H1 (cell line): Measurements from ENCODE around the gene CFAP61. TPM values are rescaled to one million over a fixed set of nuclear protein-coding genes. Genes with fewer than 3 reads are reported as not detected.

Source experiments
- CTCF ChIA-PET: fragments of 300-600 bp; sonication (Branson Sonifier 250); formaldehyde crosslinking; loops from one replicate; lab custom pipeline; 2021; ENCODE audit not compliant: partially characterized antibody; lab: Charles Lee
- POLR2A ChIA-PET: fragments of 300-600 bp; sonication (Branson Sonifier 250); formaldehyde crosslinking; loops from one replicate; lab custom pipeline; 2021; ENCODE audit warnings: inconsistent platforms; ENCODE audit not compliant: partially characterized antibody; lab: Charles Lee
- DNase-seq, 2 experiments: peaks; one replicate each; pipeline versions ENCODE4 v3.0.0 to v3.0.0-alpha.2; 2010 to 2022; ENCODE audit warnings: low spot score in 2 of 2, low read depth in 1 of 2, mixed read lengths in 1 of 2
- FAIRE-seq: peaks from 2 replicates; lab custom pipeline; 2011; peaks lifted over from hg19 to GRCh38; lab: Jason Lieb, UNC
- H2AFZ ChIP-seq: 2 replicates; pipeline ENCODE4 v1.8.1; 2012; ENCODE audit warnings: low read length, inconsistent platforms
- H2AK5ac ChIP-seq: 2 replicates; pipeline ENCODE4 v1.6.1; 2013; ENCODE audit warnings: low read depth, low read length
- H2BK120ac ChIP-seq: replicated peaks from 2 replicates; pipeline ENCODE3; 2013; ENCODE audit warnings: low read depth, low read length, inconsistent platforms
- H2BK12ac ChIP-seq: 2 replicates; pipeline ENCODE4 v1.6.1; 2013; ENCODE audit warnings: low read depth, low read length
- H2BK15ac ChIP-seq: 2 replicates; pipeline ENCODE4 v1.6.1; 2013; ENCODE audit warnings: low read length
- H2BK20ac ChIP-seq: 2 replicates; pipeline ENCODE4 v1.6.1; 2013; ENCODE audit warnings: low read length
- H2BK5ac ChIP-seq: 2 replicates; pipeline ENCODE4 v1.6.1; 2013; ENCODE audit warnings: low read depth, low read length
- H3K14ac ChIP-seq: 2 replicates; pipeline ENCODE4 v1.6.1; 2013; ENCODE audit warnings: inconsistent platforms; ENCODE audit not compliant: insufficient read length
- H3K18ac ChIP-seq: 2 replicates; pipeline ENCODE4 v1.6.1; 2013; ENCODE audit warnings: low read length; ENCODE audit errors: extremely low read depth
- H3K23ac ChIP-seq: 2 replicates; pipeline ENCODE4 v1.6.1; 2013; ENCODE audit warnings: inconsistent platforms; ENCODE audit not compliant: insufficient read length
- H3K23me2 ChIP-seq: 2 replicates; pipeline ENCODE4 v1.6.1; 2013; ENCODE audit warnings: low read depth, low read length
- H3K27ac ChIP-seq: 2 replicates; pipeline ENCODE4 v1.6.1; 2011; ENCODE audit warnings: low read depth, low read length, inconsistent platforms
- H3K27me3 ChIP-seq, 4 experiments: replicated peaks in 1 of 4; 1 replicate in 1 of 4; 2 replicates in 3 of 4; pipeline versions ENCODE4 v1.6.1 to v1.8.1; 2011 to 2013; ENCODE audit warnings: low read length in 3 of 4, mild to moderate bottlenecking in 3 of 4, inconsistent platforms in 2 of 4, mixed read lengths in 2 of 4, moderate library complexity in 1 of 4; ENCODE audit not compliant: control insufficient read depth in 3 of 4, insufficient read depth in 3 of 4; ENCODE audit errors: extremely low read depth in 1 of 4
- H3K36me3 ChIP-seq, 4 experiments: 2 replicates each; pipeline versions ENCODE4 v1.6.1 to v1.8.1; 2011 to 2013; ENCODE audit warnings: mild to moderate bottlenecking in 4 of 4, low read length in 3 of 4, moderate library complexity in 2 of 4, control low read depth in 1 of 4, inconsistent platforms in 1 of 4; ENCODE audit not compliant: insufficient read depth in 4 of 4, control insufficient read depth in 2 of 4
- H3K4ac ChIP-seq: replicated peaks from 2 replicates; pipeline ENCODE3; 2013; ENCODE audit warnings: low read length, low read depth, mixed read lengths, inconsistent platforms; ENCODE audit not compliant: insufficient read length
- H3K4me1 ChIP-seq, 4 experiments: replicated peaks in 1 of 4; 1 replicate in 1 of 4; 2 replicates in 3 of 4; pipeline versions ENCODE4 v1.6.1 to v1.8.1; 2011 to 2013; ENCODE audit warnings: low read length in 3 of 4, inconsistent platforms in 2 of 4, mixed read lengths in 1 of 4; ENCODE audit not compliant: insufficient read depth in 4 of 4, control insufficient read depth in 3 of 4
- H3K4me2 ChIP-seq, 2 experiments: 2 replicates each; pipeline versions ENCODE4 v1.6.1 to v1.8.1; 2011 to 2013; ENCODE audit warnings: low read depth in 2 of 2, low read length in 2 of 2, control low read depth in 1 of 2, inconsistent platforms in 1 of 2, mild to moderate bottlenecking in 1 of 2; ENCODE audit not compliant: insufficient read depth in 1 of 2
- H3K4me3 ChIP-seq, 4 experiments: fragments of 200-600, 300-600 bp in 1 of 4; sonication (generic), shearing (Covaris generic), sonication (Bioruptor Twin) in 1 of 4; 2 replicates each; pipeline versions ENCODE4 v1.5.1 to v1.8.1; 2011 to 2016; ENCODE audit warnings: low read length in 4 of 4, low read depth in 3 of 4, control low read depth in 2 of 4, inconsistent platforms in 2 of 4, mild to moderate bottlenecking in 2 of 4, mixed read lengths in 1 of 4, moderate library complexity in 1 of 4; ENCODE audit not compliant: insufficient read depth in 2 of 4; ENCODE audit errors: extremely low read depth in 1 of 4
- H3K56ac ChIP-seq: replicated peaks from 2 replicates; pipeline ENCODE3; 2013; ENCODE audit warnings: low read depth, mild to moderate bottlenecking, mixed read lengths, low read length, inconsistent platforms; ENCODE audit not compliant: insufficient read length
- H3K79me1 ChIP-seq: 2 replicates; pipeline ENCODE4 v1.6.1; 2013; ENCODE audit warnings: low read depth, low read length, control low read depth
- H3K79me2 ChIP-seq, 2 experiments: 2 replicates each; pipeline versions ENCODE4 v1.6.1 to v1.8.1; 2012 to 2013; ENCODE audit warnings: low read length in 2 of 2, mild to moderate bottlenecking in 2 of 2, inconsistent platforms in 1 of 2; ENCODE audit not compliant: insufficient read depth in 2 of 2, control insufficient read depth in 1 of 2
- H3K9ac ChIP-seq, 4 experiments: replicated peaks in 1 of 4; 1 replicate in 1 of 4; 2 replicates in 3 of 4; pipeline versions ENCODE4 v1.6.1 to v1.8.1; 2011 to 2013; ENCODE audit warnings: low read depth in 3 of 4, low read length in 3 of 4, control low read depth in 2 of 4, mild to moderate bottlenecking in 2 of 4, moderate library complexity in 2 of 4, inconsistent platforms in 1 of 4; ENCODE audit errors: extremely low read depth in 1 of 4
- H3K9me3 ChIP-seq, 2 experiments: 2 replicates each; pipeline versions ENCODE4 v1.6.1 to v1.8.1; 2012 to 2013; ENCODE audit warnings: mild to moderate bottlenecking in 2 of 2, moderate library complexity in 2 of 2, control low read depth in 1 of 2, inconsistent platforms in 1 of 2, low read depth in 1 of 2, low read length in 1 of 2, mixed read lengths in 1 of 2; ENCODE audit not compliant: insufficient read depth in 2 of 2
- H4K20me1 ChIP-seq, 2 experiments: replicated peaks in 1 of 2; 2 replicates each; pipeline versions ENCODE3 to v1.8.1; 2011 to 2013; ENCODE audit warnings: inconsistent platforms in 2 of 2, low read length in 2 of 2, mild to moderate bottlenecking in 1 of 2; ENCODE audit not compliant: insufficient read depth in 2 of 2, control insufficient read depth in 1 of 2
- H4K5ac ChIP-seq: 2 replicates; pipeline ENCODE4 v1.6.1; 2013; ENCODE audit warnings: low read length, low read depth, mixed read lengths, inconsistent platforms; ENCODE audit not compliant: insufficient read length
- H4K8ac ChIP-seq: 2 replicates; pipeline ENCODE4 v1.8.0; 2013; ENCODE audit warnings: mild to moderate bottlenecking, moderate library complexity, low read length, inconsistent platforms; ENCODE audit not compliant: insufficient read depth; ENCODE audit errors: extremely low read depth
- H4K91ac ChIP-seq: replicated peaks from 2 replicates; pipeline ENCODE3; 2013; ENCODE audit warnings: low read length, mixed read lengths, inconsistent platforms; ENCODE audit not compliant: insufficient read length
- ASH2L ChIP-seq: fragments of 200-600, 300-600 bp; sonication (generic); IDR thresholded peaks from one replicate; pipeline ENCODE4 v1.7.1; 2017; ENCODE audit warnings: low read length
- CHD1 ChIP-seq: IDR thresholded peaks from 2 replicates; pipeline ENCODE4 v1.6.1; 2012; ENCODE audit warnings: low read depth, low read length, improper control_type of control experiment
- CREB1 ChIP-seq: IDR thresholded peaks from 2 replicates; pipeline ENCODE4 v1.6.1; 2012; ENCODE audit warnings: inconsistent platforms
- HDAC2 ChIP-seq, 2 experiments: fragments of 300-600 bp in 1 of 2; sonication (generic) in 1 of 2; IDR thresholded peaks; 2 replicates each; pipeline ENCODE4 v1.6.1; 2011 to 2012; ENCODE audit warnings: low read depth in 2 of 2, low read length in 2 of 2, mild to moderate bottlenecking in 2 of 2, moderate library complexity in 2 of 2, borderline replicate concordance in 1 of 2, inconsistent platforms in 1 of 2
- KDM1A ChIP-seq: fragments of 200-600, 300-600 bp; sonication (generic); IDR thresholded peaks from 2 replicates; pipeline ENCODE4 v1.7.1; 2016; ENCODE audit warnings: mild to moderate bottlenecking, low read length, borderline replicate concordance
- KDM5A ChIP-seq: fragments of 200-600 bp; IDR thresholded peaks from 2 replicates; pipeline ENCODE4 v1.7.1; 2012; ENCODE audit warnings: mild to moderate bottlenecking, low read length, inconsistent platforms, mixed read lengths
- RBBP5 ChIP-seq: IDR thresholded peaks from 2 replicates; pipeline ENCODE4 v1.7.1; 2012; ENCODE audit warnings: low read depth, mild to moderate bottlenecking, inconsistent platforms, low read length, moderate library complexity, borderline replicate concordance
- RFX5 ChIP-seq: IDR thresholded peaks from 2 replicates; pipeline ENCODE4 v1.6.1; 2011; ENCODE audit warnings: low read depth, low read length, improper control_type of control experiment, borderline replicate concordance
- SAP30 ChIP-seq: fragments of 300-600 bp; sonication (generic); IDR thresholded peaks from 2 replicates; pipeline ENCODE4 v1.7.1; 2012; ENCODE audit warnings: low read length, moderate library complexity, mild to moderate bottlenecking, inconsistent platforms; ENCODE audit not compliant: insufficient read depth, insufficient replicate concordance
- SIX5 ChIP-seq: IDR thresholded peaks from 2 replicates; pipeline ENCODE4 v1.6.1; 2011; ENCODE audit warnings: mild to moderate bottlenecking, low read depth, low read length
- SP2 ChIP-seq: IDR thresholded peaks from 2 replicates; pipeline ENCODE4 v1.6.1; 2012; ENCODE audit warnings: mild to moderate bottlenecking, low read length, inconsistent platforms
- WGBS, 2 experiments: shearing (Covaris generic) in 1 of 2; methylation state at CpG; one replicate each; pipeline versions ENCODE4 v1.1.6 to v1.1.7; 2013 to 2015; ENCODE audit warnings: low lambda C conversion rate in 2 of 2, mixed read lengths in 2 of 2, inconsistent platforms in 1 of 2, low coverage in 1 of 2, missing lambda C conversion rate in 1 of 2; ENCODE audit not compliant: insufficient replicate concordance in 2 of 2, insufficient coverage in 1 of 2, insufficient read length in 1 of 2; ENCODE audit errors: extremely low coverage in 1 of 2, missing lambda C conversion rate in 1 of 2; 5-methylcytosine and 5-hydroxymethylcytosine counted together
- polyA plus RNA-seq, 7 experiments: library from polyadenylated mRNA; depleted of rRNA in 3 of 7; stranded (reverse) in 5 of 7; unstranded in 2 of 7; fragments of >200 nt in 5 of 7; fragments of 200-250 nt in 2 of 7; gene quantifications; 1 replicate in 5 of 7; 2 replicates in 1 of 7; 4 replicates in 1 of 7; pipeline versions ENCODE4 v1.2.1 to v1.2.3, GENCODE V29; 2011 to 2013; ENCODE audit warnings: missing spikeins in 2 of 7, mixed read lengths in 2 of 7
- total RNA-seq: library from RNA; stranded (reverse); fragmentation: NEBNext Ultra II Directional; extraction: Animal tissue kit (Norgen Biotek cat#: 25700); gene quantifications from 2 replicates; pipeline ENCODE4 v1.2.1, GENCODE V29; 2021

Gene CFAP61
- total and polyA plus RNA-seq, 2 of the 8 experiments (the other 6 are each of a cell fraction or from before 2014, with no cell fraction given): 0.29 to 0.61 TPM

DNA sequence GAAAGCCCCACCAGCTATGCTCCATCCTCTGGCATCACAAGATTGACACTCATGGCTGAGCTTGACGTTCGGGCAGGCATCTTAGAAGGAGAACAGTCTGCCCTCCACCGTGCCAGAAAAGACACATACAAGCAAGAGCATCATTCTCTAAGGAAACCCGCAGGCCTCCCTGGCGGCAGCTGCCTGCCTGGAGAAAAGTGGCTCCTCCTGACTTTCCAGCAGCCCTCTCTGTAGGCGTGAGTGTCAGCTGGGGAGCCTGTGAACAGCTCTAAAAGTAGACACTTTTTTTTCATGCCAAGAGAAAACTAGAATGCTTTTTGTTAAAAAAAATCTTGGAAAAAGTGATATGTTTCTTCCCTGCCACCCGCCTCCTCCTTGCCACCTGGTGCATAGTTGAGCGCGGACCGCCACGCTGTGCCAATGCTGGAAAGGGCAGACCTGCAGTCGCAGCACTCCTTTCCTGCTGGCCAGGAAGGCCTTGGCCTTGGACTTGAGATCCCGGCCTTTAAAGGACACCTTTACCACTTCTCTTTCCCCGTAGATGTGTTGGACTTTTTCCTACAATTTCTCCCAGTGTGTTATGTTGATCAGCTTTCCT, 285.9 kb downstream of the CFAP61 start:
- FAIRE-seq (no peak), DNase-seq (no peak)
- Histone ChIP-seq H3K56ac (no peak overlapping the region), H3K4me1 (no peaks in the 10 kb centered on the region), H4K91ac (no peak overlapping the region), H4K5ac (no peak overlapping the region), H2AFZ (no peak overlapping the region), H3K27me3 (no peaks in the 10 kb centered on the region), H3K9me3 (peaks cover 0 to 2% of the 10 kb centered on the region in 2 experiments; a peak in 1 of 4 replicates), H3K79me1 (no peaks in the 10 kb centered on the region), H3K18ac (no peak overlapping the region), H2BK15ac (no peak overlapping the region), H4K8ac (no peak overlapping the region), H3K4me2 (no peak overlapping the region), H2BK12ac (no peak overlapping the region), H2BK120ac (no peak overlapping the region), H3K36me3 (no peaks in the 10 kb centered on the region), H3K14ac (no peak overlapping the region), H4K20me1 (no peaks in the 10 kb centered on the region), H3K27ac (no peak overlapping the region), H2BK5ac (no peak overlapping the region), H3K23ac (no peak overlapping the region), H3K4me3 (no peak overlapping the region), H3K79me2 (no peaks in the 10 kb centered on the region), H3K4ac (no peak overlapping the region), H2AK5ac (no peak overlapping the region), H3K23me2 (peaks cover 4% of the 10 kb centered on the region; the same call in 1 of the 2 replicates), H3K9ac (no peak overlapping the region), H2BK20ac (no peak overlapping the region)
- 91% methylated on average over 14 of the region's 14 CpGs; no CpG with 5 or more reads in 1 of the 2 experiments for WGBS, 2 experiments
- ChIA-PET POLR2A (no interaction called here), CTCF (interaction anchor here (1.8 kb wide), 1 partner anchor 9 kb away, joined by 4 read pairs; no protein-coding TSS in a partner anchor)
- TF ChIP-seq SAP30 (no peak), KDM1A (no peak), HDAC2 (IDR thresholded peaks at IDR 0.05; ENCODE audit: borderline replicate concordance in 1 of 2, low read depth in 2 of 2, low read length in 2 of 2) (no peak), SP2 (no peak), ASH2L (no peak), CHD1 (no peak), KDM5A (no peak), CREB1 (no peak), SIX5 (no peak), RBBP5 (no peak), RFX5 (no peak)
